A549 (cell line): Measurements from ENCODE around the gene PTPRE. TPM values are rescaled to one million over a fixed set of nuclear protein-coding genes. Genes with fewer than 3 reads are reported as not detected.

Experiments
- ATAC-seq, 2 experiments: fragments of 200-7000 bp in 1 of 2; fragments of >200 bp in 1 of 2; cut with Nextera tagmentation in 1 of 2; cut with Tn5 transposase in 1 of 2; 3 replicates each; pipeline versions ENCODE4 v1.8.0 to v1.9.1; 2018 to 2020; ENCODE audit warnings: mild to moderate bottlenecking in 1 of 2, moderate library complexity in 1 of 2
- CTCF ChIA-PET: fragments of 300-600 bp; sonication (Branson Sonifier 250); formaldehyde crosslinking; extraction: SDS; loops from one replicate; lab custom pipeline; 2021; ENCODE audit warnings: antibody characterized with exemption, inconsistent platforms; lab: Yijun Ruan, JAX
- POLR2A ChIA-PET: fragments of 350-600 bp; formaldehyde crosslinking; extraction: SDS; loops from one replicate; lab custom pipeline; 2021; ENCODE audit warnings: antibody characterized with exemption, inconsistent platforms; lab: Yijun Ruan, JAX
- DNase-seq, 2 experiments: peaks; one replicate each; pipeline versions ENCODE4 v3.0.0 to v3.0.0-alpha.2; 2011 to 2016; ENCODE audit warnings: low read depth in 1 of 2, low spot score in 1 of 2
- FAIRE-seq: peaks from 2 replicates; lab custom pipeline; 2011; peaks lifted over from hg19 to GRCh38; lab: Jason Lieb, UNC
- H3K27ac ChIP-seq, 2 experiments: fragments of >200 bp; sonication (Bioruptor Twin); formaldehyde crosslinking; 3 replicates each; pipeline ENCODE4 v1.5.1; 2016 to 2017
- H3K4me1 ChIP-seq: fragments of >200 bp; sonication (Bioruptor Twin); formaldehyde crosslinking; 3 replicates; pipeline ENCODE4 v1.6.1; 2016
- H3K4me2 ChIP-seq: fragments of >200 bp; sonication (Bioruptor Twin); formaldehyde crosslinking; 3 replicates; pipeline ENCODE4 v1.6.1; 2016
- H3K4me3 ChIP-seq: fragments of >200 bp; sonication (Bioruptor Twin); formaldehyde crosslinking; 3 replicates; pipeline ENCODE4 v1.5.1; 2016
- H3K9me3 ChIP-seq: fragments of >200 bp; sonication (Bioruptor Twin); formaldehyde crosslinking; 3 replicates; pipeline ENCODE4 v1.6.1; 2016
- CBX2 ChIP-seq: fragments of 200-600 bp; sonication (generic); IDR thresholded peaks from 2 replicates; pipeline ENCODE4 v1.6.1; 2016; ENCODE audit warnings: low read depth, mild to moderate bottlenecking, borderline replicate concordance
- CBX8 ChIP-seq: fragments of 200-600 bp; sonication (generic); IDR thresholded peaks from 2 replicates; pipeline ENCODE4 v1.6.1; 2016
- CHD4 ChIP-seq: fragments of 200-600 bp; sonication (generic); IDR thresholded peaks from 2 replicates; pipeline ENCODE4 v1.6.1; 2016; ENCODE audit warnings: antibody characterized with exemption, mild to moderate bottlenecking, borderline replicate concordance
- EHF ChIP-seq: fragments of 250-450 bp; sonication (Bioruptor Pico); IDR thresholded peaks from 2 replicates; pipeline ENCODE4 v1.5.0; 2020; ENCODE audit warnings: mild to moderate bottlenecking
- ESRRA ChIP-seq: fragments of 150-350 bp; IDR thresholded peaks from 2 replicates; pipeline ENCODE4 v1.6.1; 2014; ENCODE audit warnings: mild to moderate bottlenecking, low read length, borderline replicate concordance
- FOSL2 ChIP-seq, 2 experiments: fragments of 450-650 bp in 1 of 2; fragments of >200 bp in 1 of 2; sonication (Bioruptor Twin) in 1 of 2; formaldehyde crosslinking; IDR thresholded peaks; 2 replicates each; pipeline versions ENCODE4 v1.5.0 to v1.6.1; 2016 to 2020; ENCODE audit warnings: mild to moderate bottlenecking in 1 of 2, moderate library complexity in 1 of 2
- FOXS1 ChIP-seq: fragments of 250-450 bp; sonication (Bioruptor Pico); IDR thresholded peaks from 2 replicates; pipeline ENCODE4 v1.5.0; 2020; ENCODE audit warnings: mild to moderate bottlenecking, moderate library complexity
- GATA3 ChIP-seq: IDR thresholded peaks from 2 replicates; pipeline ENCODE4 v1.6.1; 2012; ENCODE audit warnings: borderline replicate concordance
- HOXA7 ChIP-seq: fragments of 250-450 bp; sonication (Bioruptor Pico); IDR thresholded peaks from 2 replicates; pipeline ENCODE4 v1.5.0; 2020; ENCODE audit warnings: mild to moderate bottlenecking, moderate library complexity
- HOXB5 ChIP-seq: fragments of 250-450 bp; sonication (Bioruptor Pico); IDR thresholded peaks from 2 replicates; pipeline ENCODE4 v1.5.0; 2020; ENCODE audit warnings: mild to moderate bottlenecking, moderate library complexity
- JUN ChIP-seq, 2 experiments: fragments of >200 bp; sonication (Bioruptor Twin); formaldehyde crosslinking; IDR thresholded peaks; 2 replicates in 1 of 2; 3 replicates in 1 of 2; pipeline ENCODE4 v1.6.1; 2016 to 2017
- KDM5A ChIP-seq: fragments of 200-600 bp; sonication (generic); IDR thresholded peaks from 2 replicates; pipeline ENCODE4 v1.6.1; 2016; ENCODE audit warnings: antibody characterized with exemption, mild to moderate bottlenecking
- MAFK ChIP-seq: fragments of 450-650 bp; IDR thresholded peaks from 2 replicates; pipeline ENCODE4 v1.6.1; 2014; ENCODE audit not compliant: partially characterized antibody
- MAX ChIP-seq: IDR thresholded peaks from 2 replicates; pipeline ENCODE4 v1.6.1; 2012
- MAZ ChIP-seq: fragments of 150-350 bp; IDR thresholded peaks from 2 replicates; pipeline ENCODE4 v1.6.1; 2014; ENCODE audit warnings: antibody characterized with exemption, low read depth, low read length, borderline replicate concordance
- NPAS2 ChIP-seq: fragments of 250-450 bp; sonication (Bioruptor Pico); IDR thresholded peaks from 2 replicates; pipeline ENCODE4 v1.8.0; 2022; ENCODE audit warnings: mild to moderate bottlenecking, moderate library complexity, borderline replicate concordance
- PHF8 ChIP-seq: fragments of 200-600 bp; sonication (generic); IDR thresholded peaks from 2 replicates; pipeline ENCODE4 v1.6.1; 2016; ENCODE audit warnings: low read depth, mild to moderate bottlenecking, antibody characterized with exemption, moderate library complexity, borderline replicate concordance
- RAD21 ChIP-seq, 2 experiments: fragments of >200 bp in 1 of 2; sonication (Bioruptor Twin) in 1 of 2; formaldehyde crosslinking in 1 of 2; IDR thresholded peaks in 1 of 2; conservative IDR thresholded peaks in 1 of 2; 2 replicates in 1 of 2; 3 replicates in 1 of 2; pipeline ENCODE4 v1.6.1; 2012 to 2018; ENCODE audit warnings: inconsistent platforms in 1 of 2
- SMC3 ChIP-seq: fragments of >200 bp; sonication (Bioruptor Twin); formaldehyde crosslinking; IDR thresholded peaks from 3 replicates; pipeline ENCODE4 v1.6.1; 2018; ENCODE audit warnings: inconsistent platforms
- SREBF2 ChIP-seq: fragments of 450-650 bp; IDR thresholded peaks from 2 replicates; pipeline ENCODE4 v1.6.1; 2014; ENCODE audit warnings: mild to moderate bottlenecking, moderate library complexity
- ZNF302 ChIP-seq: fragments of 250-450 bp; sonication (Bioruptor Pico); IDR thresholded peaks from 2 replicates; pipeline ENCODE4 v1.9.0; 2021; ENCODE audit warnings: inconsistent platforms, mild to moderate bottlenecking, moderate library complexity
- WGBS: methylation state at CpG from one replicate; pipeline ENCODE4 v1.1.6; 2017; ENCODE audit errors: missing lambda C conversion rate; 5-methylcytosine and 5-hydroxymethylcytosine counted together
- polyA minus RNA-seq: library from RNA; depleted of rRNA, polyadenylated mRNA; stranded (reverse); fragments of >200 nt; gene quantifications from 2 replicates; pipeline ENCODE4 v1.2.3, GENCODE V29; 2011; rRNA and poly(A)+ RNA removed
- polyA plus RNA-seq, 4 experiments: library from polyadenylated mRNA; depleted of rRNA in 3 of 4; stranded (reverse); fragments of >200 nt; fragmentation: RNase III in 1 of 4; extraction: RNeasy Plus Mini Kit Qiagen cat#74134 plus additional on column Dnase treatment in 1 of 4; gene quantifications; 2 replicates in 3 of 4; 3 replicates in 1 of 4; pipeline ENCODE4 v1.2.3, GENCODE V29; 2011 to 2017
- TF ChIP-seq, protein P1 (sequence below): IDR thresholded peaks from 2 replicates; pipeline ENCODE4 v1.6.1; 2012; ENCODE audit warnings: low read depth, borderline replicate concordance
- TF ChIP-seq, protein P2 (sequence below): fragments of >200 bp; sonication (Bioruptor Twin); formaldehyde crosslinking; IDR thresholded peaks from 3 replicates; pipeline ENCODE4 v1.5.1; 2016
- TF ChIP-seq, protein P3 (sequence below): fragments of 250-450 bp; sonication (Bioruptor Pico); IDR thresholded peaks from 2 replicates; pipeline ENCODE4 v1.5.0; 2020; ENCODE audit warnings: low read depth, mild to moderate bottlenecking, moderate library complexity
- TF ChIP-seq, protein P4 (sequence below): IDR thresholded peaks from 2 replicates; pipeline ENCODE4 v1.6.1; 2012

Gene PTPRE, protein sequence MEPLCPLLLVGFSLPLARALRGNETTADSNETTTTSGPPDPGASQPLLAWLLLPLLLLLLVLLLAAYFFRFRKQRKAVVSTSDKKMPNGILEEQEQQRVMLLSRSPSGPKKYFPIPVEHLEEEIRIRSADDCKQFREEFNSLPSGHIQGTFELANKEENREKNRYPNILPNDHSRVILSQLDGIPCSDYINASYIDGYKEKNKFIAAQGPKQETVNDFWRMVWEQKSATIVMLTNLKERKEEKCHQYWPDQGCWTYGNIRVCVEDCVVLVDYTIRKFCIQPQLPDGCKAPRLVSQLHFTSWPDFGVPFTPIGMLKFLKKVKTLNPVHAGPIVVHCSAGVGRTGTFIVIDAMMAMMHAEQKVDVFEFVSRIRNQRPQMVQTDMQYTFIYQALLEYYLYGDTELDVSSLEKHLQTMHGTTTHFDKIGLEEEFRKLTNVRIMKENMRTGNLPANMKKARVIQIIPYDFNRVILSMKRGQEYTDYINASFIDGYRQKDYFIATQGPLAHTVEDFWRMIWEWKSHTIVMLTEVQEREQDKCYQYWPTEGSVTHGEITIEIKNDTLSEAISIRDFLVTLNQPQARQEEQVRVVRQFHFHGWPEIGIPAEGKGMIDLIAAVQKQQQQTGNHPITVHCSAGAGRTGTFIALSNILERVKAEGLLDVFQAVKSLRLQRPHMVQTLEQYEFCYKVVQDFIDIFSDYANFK
- polyA plus RNA-seq (2011; rRNA removed) (0.22 and 0.31 TPM in 2 replicates), polyA plus RNA-seq (2017; fragmentation: RNase III; extraction: RNeasy Plus Mini Kit Qiagen cat#74134 plus additional on column Dnase treatment) (0.94 to 2.1 TPM (median 1.5 TPM) in 3 replicates), polyA minus RNA-seq (0.15 TPM in 1 of 2 replicates, not detected in the other)
- 0.17 and 0.31 TPM in 2 replicates for polyA plus RNA-seq (2012; cell fraction: cytosol; rRNA removed)
- 0.40 and 0.67 TPM in 2 replicates for polyA plus RNA-seq (2012; cell fraction: nucleus; rRNA removed)

DNA sequence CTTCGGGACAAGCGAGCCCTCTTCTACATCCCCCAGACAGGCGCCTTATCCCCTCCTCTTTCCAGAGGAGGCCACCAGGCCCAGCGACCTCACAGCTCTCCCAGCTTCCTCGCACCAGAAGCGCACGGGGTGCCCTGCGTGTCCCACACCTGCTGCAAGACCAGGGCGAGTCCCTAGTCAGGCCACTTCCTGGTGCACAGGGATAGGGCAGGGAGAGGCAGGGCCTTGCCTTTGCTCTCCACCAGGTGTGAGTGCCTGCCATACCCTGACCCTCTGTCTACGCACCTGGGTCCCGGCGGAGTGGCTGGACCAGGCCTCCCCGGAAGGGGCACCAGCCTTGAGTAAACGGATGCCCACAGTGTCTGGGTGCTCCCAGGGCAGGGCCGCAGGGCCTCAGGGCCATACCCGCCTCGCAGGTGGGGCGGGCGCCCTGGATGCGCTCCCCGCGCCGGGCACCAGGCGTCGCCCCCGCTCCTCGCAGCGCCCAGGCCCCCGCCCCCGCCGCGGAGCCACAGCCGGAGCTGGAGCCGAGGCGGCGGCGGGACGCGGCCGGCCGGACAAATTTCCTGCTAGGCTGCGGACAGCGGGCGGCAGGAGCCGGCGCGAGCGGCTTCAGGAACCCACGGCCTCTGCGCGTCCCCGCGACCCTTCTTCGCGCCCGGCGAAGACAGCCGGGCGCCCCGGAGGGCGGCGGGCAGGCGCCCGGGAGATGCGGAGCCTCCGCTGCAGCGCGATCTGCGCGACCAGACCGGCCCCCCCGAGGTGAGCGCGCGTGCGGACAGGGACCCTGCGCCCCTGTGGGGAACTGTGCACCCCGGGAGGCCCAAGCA is at the start of gene PTPRE:
TSS of gene PTPRE (plus strand) at position 556 of the 830 bp plus-strand sequence. CDS start 133,779 bp downstream, outside the sequence.
- 75% methylated on average over 8 of the region's 78 CpGs for WGBS
- Histone ChIP-seq H3K4me2 (peak within 1 kb of the TSS; percentile 100), H3K9me3 (no peaks in the 10 kb centered on the region), H3K4me1 (peaks cover 13% of the 10 kb centered on the region; the same call in 1 of the 3 replicates), H3K4me3 (peak within 1 kb of the TSS; percentile 73), H3K27ac (peak within 1 kb of the TSS; percentile 67 to 86)
- POLR2A ChIA-PET, result interaction anchor here (1.0 kb wide), 1 partner anchor 162 kb away, joined by 3 read pairs; no protein-coding TSS in a partner anchor
- ATAC-seq (peak; percentile 97 to 98), FAIRE-seq (no peak), DNase-seq (peak; percentile 44 to 77)
- TF ChIP-seq RAD21 (conservative IDR thresholded peaks at IDR 0.05 in 1 of 2, IDR thresholded peaks at IDR 0.05 in 1 of 2) (peak; percentile 69 to 94), FOSL2 (IDR thresholded peaks at IDR 0.05) (no peak), FOSL2 (CRISPR knock-in tag; IDR thresholded peaks at IDR 0.05) (peak; percentile 5; the same call in 1 of the 2 replicates), HOXB5 (CRISPR knock-in tag) (no peak), EHF (CRISPR knock-in tag) (no peak), CBX8 (no peak), MAZ (0 out of 2 replicates have a peak, but pooled peaks have one; percentile 36), SMC3 (peak; percentile 99), HOXA7 (CRISPR knock-in tag) (no peak), NPAS2 (CRISPR knock-in tag) (no peak), FOXS1 (no peak), KDM5A (no peak), PHF8 (no peak), CBX2 (no peak), JUN (IDR thresholded peaks at IDR 0.05) (0 out of 5 replicates have a peak, but pooled peaks of 1 of the 2 experiments have one; percentile 17)
- TF ChIP-seq, protein P1, sequence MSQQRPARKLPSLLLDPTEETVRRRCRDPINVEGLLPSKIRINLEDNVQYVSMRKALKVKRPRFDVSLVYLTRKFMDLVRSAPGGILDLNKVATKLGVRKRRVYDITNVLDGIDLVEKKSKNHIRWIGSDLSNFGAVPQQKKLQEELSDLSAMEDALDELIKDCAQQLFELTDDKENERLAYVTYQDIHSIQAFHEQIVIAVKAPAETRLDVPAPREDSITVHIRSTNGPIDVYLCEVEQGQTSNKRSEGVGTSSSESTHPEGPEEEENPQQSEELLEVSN, result no peak
- TF ChIP-seq, protein P2, sequence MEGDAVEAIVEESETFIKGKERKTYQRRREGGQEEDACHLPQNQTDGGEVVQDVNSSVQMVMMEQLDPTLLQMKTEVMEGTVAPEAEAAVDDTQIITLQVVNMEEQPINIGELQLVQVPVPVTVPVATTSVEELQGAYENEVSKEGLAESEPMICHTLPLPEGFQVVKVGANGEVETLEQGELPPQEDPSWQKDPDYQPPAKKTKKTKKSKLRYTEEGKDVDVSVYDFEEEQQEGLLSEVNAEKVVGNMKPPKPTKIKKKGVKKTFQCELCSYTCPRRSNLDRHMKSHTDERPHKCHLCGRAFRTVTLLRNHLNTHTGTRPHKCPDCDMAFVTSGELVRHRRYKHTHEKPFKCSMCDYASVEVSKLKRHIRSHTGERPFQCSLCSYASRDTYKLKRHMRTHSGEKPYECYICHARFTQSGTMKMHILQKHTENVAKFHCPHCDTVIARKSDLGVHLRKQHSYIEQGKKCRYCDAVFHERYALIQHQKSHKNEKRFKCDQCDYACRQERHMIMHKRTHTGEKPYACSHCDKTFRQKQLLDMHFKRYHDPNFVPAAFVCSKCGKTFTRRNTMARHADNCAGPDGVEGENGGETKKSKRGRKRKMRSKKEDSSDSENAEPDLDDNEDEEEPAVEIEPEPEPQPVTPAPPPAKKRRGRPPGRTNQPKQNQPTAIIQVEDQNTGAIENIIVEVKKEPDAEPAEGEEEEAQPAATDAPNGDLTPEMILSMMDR, result peak; percentile 88
- CTCF ChIA-PET, result interaction anchor here (0.5 to 6.4 kb wide), 41 partner anchors 9 to 718 kb away, joined by 3 to 229 read pairs (median 5); no protein-coding TSS in a partner anchor

GRCh38 chr10:127860592-127860991 is 46.3 kb upstream of the PTPRE start:
- H3K27ac ChIP-seq, result no peak overlapping the region
- H3K4me2 ChIP-seq, result no peak overlapping the region
- no peak overlapping the region for H3K4me3 ChIP-seq
- POLR2A ChIA-PET, result no interaction called here
- WGBS, result 29% methylated on average over 6 of the region's 6 CpGs
- DNase-seq (no peak), FAIRE-seq (no peak), ATAC-seq (no peak)
- CTCF ChIA-PET, result no interaction called here
- H3K9me3 ChIP-seq, result peaks cover 7% of the 10 kb centered on the region; the same call in 1 of the 3 replicates
- no peaks in the 10 kb centered on the region for H3K4me1 ChIP-seq
- no peak for TF ChIP-seq MAZ
- TF ChIP-seq MAFK, result no peak
- TF ChIP-seq, protein P3, sequence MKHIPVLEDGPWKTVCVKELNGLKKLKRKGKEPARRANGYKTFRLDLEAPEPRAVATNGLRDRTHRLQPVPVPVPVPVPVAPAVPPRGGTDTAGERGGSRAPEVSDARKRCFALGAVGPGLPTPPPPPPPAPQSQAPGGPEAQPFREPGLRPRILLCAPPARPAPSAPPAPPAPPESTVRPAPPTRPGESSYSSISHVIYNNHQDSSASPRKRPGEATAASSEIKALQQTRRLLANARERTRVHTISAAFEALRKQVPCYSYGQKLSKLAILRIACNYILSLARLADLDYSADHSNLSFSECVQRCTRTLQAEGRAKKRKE (CRISPR knock-in tag), result no peak
- TF ChIP-seq ESRRA, result no peak
- TF ChIP-seq, protein P2, result no peak
- TF ChIP-seq GATA3, result no peak
- no peak for TF ChIP-seq CHD4
- TF ChIP-seq ZNF302 (CRISPR knock-in tag), result no peak
- TF ChIP-seq MAX, result no peak
- no peak for TF ChIP-seq SREBF2
- TF ChIP-seq, protein P4, sequence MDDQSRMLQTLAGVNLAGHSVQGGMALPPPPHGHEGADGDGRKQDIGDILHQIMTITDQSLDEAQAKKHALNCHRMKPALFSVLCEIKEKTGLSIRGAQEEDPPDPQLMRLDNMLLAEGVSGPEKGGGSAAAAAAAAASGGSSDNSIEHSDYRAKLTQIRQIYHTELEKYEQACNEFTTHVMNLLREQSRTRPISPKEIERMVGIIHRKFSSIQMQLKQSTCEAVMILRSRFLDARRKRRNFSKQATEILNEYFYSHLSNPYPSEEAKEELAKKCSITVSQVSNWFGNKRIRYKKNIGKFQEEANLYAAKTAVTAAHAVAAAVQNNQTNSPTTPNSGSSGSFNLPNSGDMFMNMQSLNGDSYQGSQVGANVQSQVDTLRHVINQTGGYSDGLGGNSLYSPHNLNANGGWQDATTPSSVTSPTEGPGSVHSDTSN, result no peak
